LNCAP (cell line): Measurements from ENCODE around the gene TRNP1.

Experiments used
- CTCF ChIP-seq: fragments of 450-650 bp; IDR thresholded peaks from 2 replicates; pipeline ENCODE4 v1.5.1; 2017; ENCODE audit warnings: mild to moderate bottlenecking

The TRNP1 gene

DNA sequence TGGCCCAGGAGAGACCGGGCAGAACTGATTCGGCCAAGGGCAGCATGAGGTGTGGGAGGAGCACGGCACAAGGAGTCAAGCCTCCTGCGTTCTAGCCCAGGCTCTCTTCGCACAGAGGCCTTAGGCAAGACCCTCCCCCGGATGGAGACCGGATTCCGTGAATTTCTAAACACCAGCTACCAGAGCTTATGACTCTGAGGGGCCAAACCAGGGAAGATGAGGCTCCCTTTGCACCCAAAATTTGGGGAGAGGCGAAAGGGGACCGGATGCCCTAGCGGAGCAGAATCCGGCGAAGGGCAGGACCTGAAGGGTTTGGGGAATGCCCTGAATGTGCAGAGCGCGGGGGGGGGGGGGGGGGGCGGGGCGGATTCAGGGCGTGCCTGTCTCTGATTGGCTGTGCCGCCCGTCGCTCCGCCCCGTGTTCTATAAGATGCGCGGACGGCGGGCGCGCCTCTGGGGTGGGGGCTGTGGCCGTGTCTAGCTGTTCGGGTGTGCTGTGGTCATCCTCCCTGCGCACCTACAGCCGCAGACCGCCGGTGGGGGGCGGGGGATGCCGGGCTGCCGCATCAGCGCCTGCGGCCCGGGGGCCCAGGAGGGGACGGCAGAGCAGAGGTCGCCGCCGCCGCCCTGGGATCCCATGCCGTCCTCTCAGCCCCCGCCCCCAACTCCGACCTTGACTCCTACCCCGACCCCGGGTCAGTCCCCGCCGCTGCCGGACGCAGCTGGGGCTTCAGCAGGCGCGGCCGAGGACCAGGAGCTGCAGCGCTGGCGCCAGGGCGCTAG, at the start of gene TRNP1:
TSS of gene TRNP1 (plus strand) at position 456 of the 783 bp plus-strand sequence. CDS start at position 551, 95 bp downstream.
- TF ChIP-seq CTCF, result no peak

DNA sequence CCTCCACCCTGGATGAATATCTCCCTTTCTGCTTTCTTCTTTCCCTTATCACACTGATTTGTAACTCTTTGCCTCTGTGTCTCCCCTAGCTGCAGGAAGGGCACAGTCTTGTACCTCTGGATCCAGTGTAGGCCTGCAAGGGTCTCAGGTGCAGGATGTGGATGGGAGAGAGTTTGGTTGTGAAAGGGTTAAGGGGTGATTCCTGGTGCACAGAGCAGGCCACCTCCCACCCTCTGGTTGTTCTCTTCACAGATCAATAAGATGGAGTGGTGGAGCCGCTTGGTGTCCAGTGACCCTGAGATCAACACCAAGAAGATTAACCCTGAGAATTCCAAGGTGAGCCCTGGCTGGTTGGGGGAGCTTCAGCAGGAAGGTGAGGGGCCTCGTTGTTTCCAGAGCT, 48.4 kb upstream of the TRNP1 start:
- no peak for TF ChIP-seq CTCF

GRCh38 chr1:26945728-26946127, 47.8 kb upstream of the TRNP1 start:
- no peak for TF ChIP-seq CTCF

DNA sequence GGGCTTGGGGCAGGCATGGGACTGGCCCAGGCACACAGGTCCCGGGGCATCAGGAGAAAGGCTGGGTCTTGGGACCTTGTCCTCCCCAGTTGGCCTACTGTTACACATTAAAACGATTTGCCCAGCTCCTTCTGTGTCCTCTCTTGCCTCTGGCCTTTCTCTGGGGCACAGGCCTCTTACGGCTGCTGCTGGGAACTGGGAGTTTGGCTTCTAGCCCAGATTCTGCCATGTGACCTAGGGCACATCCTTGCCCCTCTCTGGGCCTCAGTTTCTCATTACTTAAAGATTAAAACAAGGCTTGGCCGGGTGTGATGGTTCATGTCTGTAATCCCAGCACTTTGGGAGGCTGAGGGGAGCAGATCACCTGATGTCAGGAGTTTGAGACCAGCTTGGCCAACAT, 47.2 kb upstream of the TRNP1 start:
- TF ChIP-seq CTCF, result no peak

GRCh38 chr1:26949266-26949925, 44.1 kb upstream of the TRNP1 start:
- no peak for TF ChIP-seq CTCF

DNA sequence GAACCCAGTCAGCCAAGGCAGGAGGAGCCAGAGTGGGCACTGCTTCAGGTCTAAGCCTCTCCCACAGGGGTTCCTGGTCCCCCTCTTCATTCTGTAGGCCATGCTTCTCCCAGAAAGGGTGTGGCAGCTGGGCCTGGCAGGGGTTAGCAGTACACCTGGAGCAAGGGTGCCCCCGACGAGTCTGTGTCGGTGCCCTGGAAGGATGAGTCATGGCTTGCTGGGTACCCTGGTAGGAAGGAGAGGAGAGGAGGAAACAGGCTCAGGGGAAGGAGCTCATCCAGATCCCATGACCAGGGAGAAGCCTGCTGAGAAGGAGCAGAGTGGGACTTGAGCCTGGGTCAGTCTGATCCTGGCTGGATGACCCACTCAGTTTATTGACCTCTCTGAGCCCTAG, 43.6 kb upstream of the TRNP1 start:
- TF ChIP-seq CTCF, result no peak

DNA sequence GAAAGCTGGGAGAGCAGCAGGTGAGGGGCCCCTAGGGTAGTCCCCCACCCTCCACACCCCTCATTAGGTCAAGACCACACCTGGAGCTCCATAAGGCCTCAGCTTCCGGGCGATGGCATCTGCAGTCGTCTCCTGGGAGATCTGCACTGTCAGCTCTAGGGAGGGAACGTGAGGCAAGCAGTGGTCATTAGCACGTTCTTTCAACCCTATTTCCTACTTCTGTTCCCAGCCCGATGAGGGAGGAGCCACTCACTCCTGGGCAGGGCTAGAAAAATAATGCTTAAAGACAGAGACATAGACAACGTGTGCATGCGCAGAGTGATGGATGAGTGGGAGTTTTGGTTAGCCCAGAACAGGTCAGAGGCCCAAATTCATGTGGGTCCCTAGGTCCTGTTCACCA, 42.9 kb upstream of the TRNP1 start:
- TF ChIP-seq CTCF, result no peak
